ENCODE results near the gene TENM3.

DNA sequence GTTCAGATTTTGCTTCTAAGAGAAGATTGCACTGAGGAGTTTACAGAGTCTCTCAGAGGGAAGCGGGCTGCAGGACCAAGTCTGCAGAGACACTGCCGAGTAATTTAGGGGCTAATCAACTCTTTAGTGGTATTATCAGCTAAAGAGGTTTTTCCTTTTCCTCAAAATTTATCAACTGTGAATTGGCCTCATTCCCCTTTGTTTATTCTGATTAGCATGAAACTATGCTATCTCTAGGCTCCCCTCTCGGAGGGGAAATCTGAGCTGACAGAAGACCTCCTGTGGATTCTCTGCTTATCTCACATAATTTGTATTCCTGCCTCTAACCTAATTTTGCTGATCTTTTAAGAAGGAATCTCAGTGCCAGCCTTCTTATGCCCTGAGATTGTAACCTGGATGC, 473.0 kb downstream of the TENM3 start:
- TF ChIP-seq, protein P1, sequence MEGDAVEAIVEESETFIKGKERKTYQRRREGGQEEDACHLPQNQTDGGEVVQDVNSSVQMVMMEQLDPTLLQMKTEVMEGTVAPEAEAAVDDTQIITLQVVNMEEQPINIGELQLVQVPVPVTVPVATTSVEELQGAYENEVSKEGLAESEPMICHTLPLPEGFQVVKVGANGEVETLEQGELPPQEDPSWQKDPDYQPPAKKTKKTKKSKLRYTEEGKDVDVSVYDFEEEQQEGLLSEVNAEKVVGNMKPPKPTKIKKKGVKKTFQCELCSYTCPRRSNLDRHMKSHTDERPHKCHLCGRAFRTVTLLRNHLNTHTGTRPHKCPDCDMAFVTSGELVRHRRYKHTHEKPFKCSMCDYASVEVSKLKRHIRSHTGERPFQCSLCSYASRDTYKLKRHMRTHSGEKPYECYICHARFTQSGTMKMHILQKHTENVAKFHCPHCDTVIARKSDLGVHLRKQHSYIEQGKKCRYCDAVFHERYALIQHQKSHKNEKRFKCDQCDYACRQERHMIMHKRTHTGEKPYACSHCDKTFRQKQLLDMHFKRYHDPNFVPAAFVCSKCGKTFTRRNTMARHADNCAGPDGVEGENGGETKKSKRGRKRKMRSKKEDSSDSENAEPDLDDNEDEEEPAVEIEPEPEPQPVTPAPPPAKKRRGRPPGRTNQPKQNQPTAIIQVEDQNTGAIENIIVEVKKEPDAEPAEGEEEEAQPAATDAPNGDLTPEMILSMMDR (IDR thresholded peaks at IDR 0.05; ENCODE audit: low read length): no peak
- no peak for TF ChIP-seq EZH2 (IDR thresholded peaks at IDR 0.05; ENCODE audit: borderline replicate concordance, low read length)
